Mucosa of rectum (tissue), 2 donors: ENCODE data around the gene C11orf21.

Experiments
- H3K27ac ChIP-seq, 2 donors: one replicate each; pipeline ENCODE4 v1.7.0; 2013; ENCODE audit warnings: inconsistent platforms in 2 of 2, low read depth in 2 of 2, low read length in 2 of 2
- H3K27me3 ChIP-seq, 2 donors: one replicate each; pipeline ENCODE4 v1.7.0; 2013; ENCODE audit warnings: low read length in 2 of 2; ENCODE audit not compliant: control insufficient read depth in 2 of 2, insufficient read depth in 2 of 2
- H3K36me3 ChIP-seq, 2 donors: one replicate each; pipeline ENCODE4 v1.7.0; 2013; ENCODE audit warnings: low read length in 2 of 2; ENCODE audit not compliant: control insufficient read depth in 2 of 2, insufficient read depth in 2 of 2
- H3K4me1 ChIP-seq, 2 donors: one replicate each; pipeline ENCODE4 v1.7.0; 2013; ENCODE audit warnings: low read length in 2 of 2, mild to moderate bottlenecking in 1 of 2; ENCODE audit not compliant: control insufficient read depth in 2 of 2, insufficient read depth in 2 of 2
- H3K4me3 ChIP-seq, 2 donors: one replicate each; pipeline ENCODE4 v1.7.0; 2013; ENCODE audit warnings: low read length in 2 of 2
- H3K9ac ChIP-seq, 2 donors: one replicate each; pipeline ENCODE4 v1.7.0; 2013; ENCODE audit warnings: low read length in 2 of 2, low read depth in 1 of 2, mild to moderate bottlenecking in 1 of 2
- H3K9me3 ChIP-seq, 2 donors: one replicate each; pipeline ENCODE4 v1.7.0; 2013; ENCODE audit warnings: low read length in 2 of 2; ENCODE audit not compliant: control insufficient read depth in 2 of 2
- donor health status: healthy.
- donor health status: Normal muscosa, but diverticular disease.

C11orf21 gene

GRCh38 chr11:2325123-2325522, 23.4 kb upstream of the C11orf21 start:
- Histone ChIP-seq H3K9me3 (no peaks in the 10 kb centered on the region), H3K4me1 (no peaks in the 10 kb centered on the region), H3K9ac (no peak overlapping the region), H3K36me3 (no peaks in the 10 kb centered on the region), H3K4me3 (no peak overlapping the region), H3K27me3 (no peaks in the 10 kb centered on the region), H3K27ac (no peak overlapping the region)

GRCh38 chr11:2321311-2321683, 19.6 kb upstream of the C11orf21 start:
- Histone ChIP-seq H3K9ac (no peak overlapping the region), H3K27me3 (no peaks in the 10 kb centered on the region), H3K9me3 (no peaks in the 10 kb centered on the region), H3K4me3 (no peak overlapping the region), H3K27ac (no peak overlapping the region), H3K4me1 (no peaks in the 10 kb centered on the region), H3K36me3 (no peaks in the 10 kb centered on the region)

DNA sequence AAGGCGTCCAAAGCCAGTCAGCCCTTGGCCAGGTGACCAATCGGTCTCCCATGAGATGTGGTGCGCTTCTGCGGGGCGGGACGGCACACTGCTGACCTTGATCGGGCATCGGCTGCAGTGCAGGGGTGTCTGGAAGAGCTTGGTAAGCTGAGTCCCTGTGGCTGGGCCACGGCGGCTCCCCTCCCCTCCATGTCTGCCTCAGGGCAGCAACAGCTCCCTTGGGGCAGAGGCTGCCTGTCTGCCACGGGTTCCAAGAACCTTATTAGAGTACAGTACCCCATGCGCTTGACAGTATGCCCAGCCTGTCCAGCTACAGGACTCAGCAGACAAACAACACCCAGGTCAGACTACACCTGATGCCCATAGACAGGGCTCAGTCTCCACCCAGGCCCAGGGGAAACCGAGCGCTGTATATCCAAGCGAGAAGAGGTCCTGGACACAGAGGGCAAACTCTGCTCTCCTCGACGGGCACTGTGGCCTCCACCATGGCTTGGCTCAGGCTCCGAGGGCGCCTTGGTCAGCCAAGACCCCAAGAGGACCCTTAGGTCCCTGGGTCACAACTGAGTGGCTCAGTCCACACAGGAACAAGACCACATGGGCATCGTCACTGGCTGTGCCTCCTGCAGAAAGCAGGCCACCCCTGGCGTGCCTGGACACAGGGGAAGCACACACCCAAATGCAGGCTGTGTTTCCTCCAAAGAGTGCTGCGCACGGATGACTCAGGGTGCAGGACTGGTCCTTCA, 19.0 kb upstream of the C11orf21 start:
- Histone ChIP-seq H3K27ac (no peak overlapping the region), H3K27me3 (no peaks in the 10 kb centered on the region), H3K9ac (no peak overlapping the region), H3K9me3 (no peaks in the 10 kb centered on the region), H3K4me1 (no peaks in the 10 kb centered on the region), H3K4me3 (no peak overlapping the region), H3K36me3 (no peaks in the 10 kb centered on the region)

GRCh38 chr11:2319791-2320472, 18.2 kb upstream of the C11orf21 start:
- no peak overlapping the region for H3K9ac ChIP-seq
- no peak overlapping the region for H3K27ac ChIP-seq
- H3K9me3 ChIP-seq: no peaks in the 10 kb centered on the region
- no peaks in the 10 kb centered on the region for H3K27me3 ChIP-seq
- no peaks in the 10 kb centered on the region for H3K4me1 ChIP-seq
- H3K36me3 ChIP-seq: no peaks in the 10 kb centered on the region
- H3K4me3 ChIP-seq: no peak overlapping the region

DNA sequence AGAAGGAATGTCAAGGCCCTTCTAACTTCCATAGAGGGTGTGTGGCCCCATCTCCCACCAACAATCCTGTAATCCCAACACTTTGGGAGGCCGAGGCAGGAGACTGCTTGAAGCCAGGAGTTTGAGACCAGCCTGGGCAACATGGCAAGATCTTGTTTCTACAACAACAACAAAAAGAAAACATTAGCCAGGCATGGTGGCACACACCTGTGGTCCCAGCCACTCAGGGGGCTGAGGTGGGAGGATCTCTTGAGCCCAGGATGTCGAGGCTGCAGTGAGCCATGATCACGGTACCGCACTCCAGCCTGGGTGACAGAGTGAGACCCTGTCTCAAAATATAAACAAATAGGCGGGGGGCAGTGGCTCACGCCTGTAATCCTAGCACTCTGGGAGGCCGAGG, 17.0 kb upstream of the C11orf21 start:
- Histone ChIP-seq H3K27me3 (no peaks in the 10 kb centered on the region), H3K4me1 (peaks cover 4 to 6% of the 10 kb centered on the region in 2 donors), H3K9me3 (no peaks in the 10 kb centered on the region), H3K9ac (no peak overlapping the region), H3K27ac (no peak overlapping the region), H3K4me3 (no peak overlapping the region), H3K36me3 (no peaks in the 10 kb centered on the region)

GRCh38 chr11:2318123-2318522, 16.4 kb upstream of the C11orf21 start:
- no peak overlapping the region for H3K9ac ChIP-seq
- peaks cover 0 to 2% of the 10 kb centered on the region in 2 donors for H3K27me3 ChIP-seq
- H3K4me3 ChIP-seq: no peak overlapping the region
- peaks cover 4 to 6% of the 10 kb centered on the region in 2 donors for H3K4me1 ChIP-seq
- H3K36me3 ChIP-seq: no peaks in the 10 kb centered on the region
- H3K9me3 ChIP-seq: no peaks in the 10 kb centered on the region
- H3K27ac ChIP-seq: no peak overlapping the region

DNA sequence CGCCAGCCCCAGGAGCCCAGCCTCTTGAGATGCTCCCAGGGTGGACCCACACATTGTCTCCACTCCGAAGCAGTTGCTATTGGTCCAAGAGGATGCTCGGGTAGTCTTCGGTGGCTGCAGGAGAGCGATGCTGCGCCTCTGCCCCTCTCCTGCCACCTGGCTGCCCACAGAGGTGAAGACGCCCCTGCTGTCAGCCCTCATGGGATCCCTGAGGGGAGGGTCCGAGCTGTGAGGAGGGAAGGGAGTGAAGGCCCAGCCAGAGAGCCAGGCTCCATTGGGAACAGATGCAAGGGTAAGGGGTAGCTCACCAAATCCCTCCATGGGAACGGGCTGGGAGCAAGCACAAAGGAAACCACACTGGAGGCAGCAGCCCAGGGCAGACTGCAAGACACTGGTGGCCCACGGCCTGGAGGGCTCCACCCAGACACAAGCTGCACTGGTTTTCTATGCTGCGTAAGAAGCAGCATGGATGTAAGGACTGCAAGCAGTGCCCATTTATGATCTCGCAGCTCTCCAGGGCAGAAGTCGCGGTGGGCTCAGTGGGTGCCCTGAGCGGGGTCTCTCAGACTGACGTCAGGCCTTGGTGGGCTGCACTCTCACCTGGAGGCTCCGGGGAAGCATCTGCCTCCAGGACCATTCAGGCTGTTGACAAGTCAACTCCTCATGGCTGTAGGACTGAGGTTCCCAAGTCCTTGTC, 15.8 kb upstream of the C11orf21 start:
- H3K9ac ChIP-seq: no peak overlapping the region
- H3K36me3 ChIP-seq: no peaks in the 10 kb centered on the region
- H3K27me3 ChIP-seq: peaks cover 0 to 2% of the 10 kb centered on the region in 2 donors
- no peak overlapping the region for H3K27ac ChIP-seq
- H3K4me1 ChIP-seq: peaks cover 4 to 6% of the 10 kb centered on the region in 2 donors
- H3K4me3 ChIP-seq: no peak overlapping the region
- H3K9me3 ChIP-seq: no peaks in the 10 kb centered on the region

DNA sequence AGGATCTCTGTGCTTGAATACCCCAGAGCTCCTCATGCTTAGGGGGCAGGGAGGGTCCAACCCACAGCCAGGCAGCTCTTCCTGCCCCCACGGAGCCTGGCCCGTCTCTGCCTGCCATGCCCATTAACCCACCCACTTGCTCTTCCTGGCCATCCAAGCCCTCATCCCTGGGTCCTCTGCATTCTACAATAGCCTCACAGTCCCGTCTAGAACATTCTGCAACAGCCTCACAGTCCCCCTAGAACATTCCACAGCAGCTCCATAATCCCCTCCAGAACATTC, 15.2 kb upstream of the C11orf21 start:
- Histone ChIP-seq H3K9ac (no peak overlapping the region), H3K36me3 (no peaks in the 10 kb centered on the region), H3K27me3 (peaks cover 0 to 2% of the 10 kb centered on the region in 2 donors), H3K4me3 (no peak overlapping the region), H3K9me3 (no peaks in the 10 kb centered on the region), H3K27ac (no peak overlapping the region), H3K4me1 (peaks cover 4 to 9% of the 10 kb centered on the region in 2 donors)

DNA sequence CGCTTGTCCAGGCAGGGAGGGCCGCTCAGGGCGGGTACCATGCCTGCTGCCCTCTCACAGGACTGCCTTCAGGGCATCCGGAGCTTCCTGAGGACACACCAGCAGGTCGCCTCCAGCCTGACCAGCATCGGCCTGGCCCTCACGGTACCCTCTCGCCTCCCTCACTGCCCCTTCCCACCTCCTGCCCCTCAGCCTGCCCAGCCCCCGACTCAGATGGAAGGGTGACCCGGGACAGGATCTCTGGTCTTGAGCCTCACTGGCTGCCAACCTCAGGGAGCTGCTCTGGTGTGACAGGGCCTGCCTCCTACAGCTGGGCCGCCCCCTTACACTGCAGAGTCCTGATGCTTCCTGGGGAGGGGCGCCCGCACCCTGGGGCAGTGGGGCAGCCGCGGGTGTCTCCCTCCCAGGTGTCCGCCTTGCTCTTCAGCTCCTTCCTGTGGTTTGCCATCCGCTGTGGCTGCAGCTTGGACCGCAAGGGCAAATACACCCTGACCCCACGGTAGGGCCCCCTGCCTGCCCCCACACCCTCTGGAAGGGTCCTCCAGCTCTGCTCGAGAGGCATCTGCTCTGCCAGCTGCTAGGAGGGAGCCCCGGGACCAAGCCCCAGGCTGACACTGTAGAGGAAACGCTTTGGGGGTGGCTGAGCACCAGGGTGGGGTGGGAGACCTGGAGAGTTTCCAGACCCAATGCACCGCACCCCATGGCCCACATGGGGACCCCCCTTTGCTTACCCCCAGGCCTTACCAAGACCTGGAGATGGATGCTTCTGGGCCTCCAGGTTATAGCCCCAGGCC, 14.6 kb upstream of the C11orf21 start:
- H3K36me3 ChIP-seq: no peaks in the 10 kb centered on the region
- no peak overlapping the region for H3K9ac ChIP-seq
- no peaks in the 10 kb centered on the region for H3K9me3 ChIP-seq
- H3K27ac ChIP-seq: no peak overlapping the region
- peaks cover 0 to 2% of the 10 kb centered on the region in 2 donors for H3K27me3 ChIP-seq
- H3K4me3 ChIP-seq: no peak overlapping the region
- peaks cover 4 to 9% of the 10 kb centered on the region in 2 donors for H3K4me1 ChIP-seq
